Activated naive CD4-positive, alpha-beta T cell treated with anti-CD3 and anti-CD28 coated beads, Interleukin-2, amount 50 U/mL, for 72 hours (primary cell): ENCODE data around the gene CCDC148. TPM values are rescaled to one million over a fixed set of nuclear protein-coding genes. Genes with fewer than 3 reads are reported as not detected.

Experiments used
- ATAC-seq, 2 donors: fragments of 150-1000 bp; cut with Tn5 transposase; 2 replicates each; pipeline ENCODE4 v1.10.0; 2021; ENCODE audit warnings: mild to moderate bottlenecking in 2 of 2, moderate library complexity in 2 of 2
- DNase-seq, 2 donors: peaks; one replicate each; pipeline ENCODE4 v3.0.0; 2021 to 2022; ENCODE audit warnings: low spot score in 2 of 2
- H3K27ac Mint-ChIP-seq, 2 donors: one replicate each; pipeline ENCODE4 v1.8.0; 2022; ENCODE audit warnings: mild to moderate bottlenecking in 2 of 2, mixed read lengths in 2 of 2
- H3K36me3 Mint-ChIP-seq, 2 donors: one replicate each; pipeline ENCODE4 v1.8.0; 2022; ENCODE audit warnings: mixed read lengths in 2 of 2
- H3K9me3 Mint-ChIP-seq, 2 donors: one replicate each; pipeline ENCODE4 v1.8.0; 2022; ENCODE audit warnings: mixed read lengths in 2 of 2
- total RNA-seq, 2 donors: library from RNA; stranded (reverse); gene quantifications; one replicate each; pipeline ENCODE4 v1.2.3, GENCODE V29; 2022

CCDC148 gene
- total RNA-seq, 2 donors from 2014 or later: 0.08 TPM; not detected in 1

GRCh38 chr2:158125756-158126498 lies 330.6 kb downstream of the CCDC148 start:
- no peaks in the 10 kb centered on the region for H3K36me3 Mint-ChIP-seq
- DNase-seq: no peak
- ATAC-seq: no peak
- no peaks in the 10 kb centered on the region for H3K9me3 Mint-ChIP-seq
- no peak overlapping the region for H3K27ac Mint-ChIP-seq

GRCh38 chr2:158124896-158125295 lies 331.7 kb downstream of the CCDC148 start:
- no peak for DNase-seq
- no peaks in the 10 kb centered on the region for H3K36me3 Mint-ChIP-seq
- H3K27ac Mint-ChIP-seq: no peak overlapping the region
- ATAC-seq: no peak
- no peaks in the 10 kb centered on the region for H3K9me3 Mint-ChIP-seq

Other genes with a start within 250 kb of the CCDC148 start
- gene PKP4, start 199 bp upstream of the CCDC148 start, total RNA-seq: 10 to 100 TPM; 36.3 to 44.8 TPM